Inferior parietal cortex (tissue), 1 donor: ENCODE results near the gene SPTAN1.
"Not testable (repeated sequence)": the region's sequence is repeated elsewhere in the genome, so short reads cannot be mapped to it uniquely, and the experiment has no call there.

Experiments
- DNase-seq: peaks from one replicate; pipeline ENCODE4 v3.0.0-alpha.2; 2016; ENCODE audit errors: extremely low spot score

The SPTAN1 gene

GRCh38 chr9:128666481-128666941, 114.1 kb downstream of the SPTAN1 start:
- not testable (repeated sequence) for DNase-seq

DNA sequence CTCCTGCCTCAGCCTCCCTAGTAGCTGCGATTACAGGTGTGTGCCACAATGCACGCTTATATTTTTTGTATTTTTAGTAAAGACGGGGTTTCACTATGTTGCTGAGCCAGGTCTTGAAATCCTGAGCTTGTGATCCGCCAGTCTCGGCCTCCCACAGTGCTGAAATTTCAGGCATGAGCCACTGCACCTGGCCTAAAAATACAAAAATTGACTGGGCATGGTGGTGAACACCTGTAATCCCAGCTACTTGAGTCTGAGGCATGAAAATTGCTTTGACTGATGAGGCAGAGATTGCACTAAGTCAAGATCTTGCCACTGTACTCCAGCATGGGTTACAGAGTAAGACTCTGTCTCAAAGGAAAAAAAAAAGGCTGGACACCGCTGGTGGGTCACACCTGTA, 117.4 kb downstream of the SPTAN1 start:
- no peak for DNase-seq

DNA sequence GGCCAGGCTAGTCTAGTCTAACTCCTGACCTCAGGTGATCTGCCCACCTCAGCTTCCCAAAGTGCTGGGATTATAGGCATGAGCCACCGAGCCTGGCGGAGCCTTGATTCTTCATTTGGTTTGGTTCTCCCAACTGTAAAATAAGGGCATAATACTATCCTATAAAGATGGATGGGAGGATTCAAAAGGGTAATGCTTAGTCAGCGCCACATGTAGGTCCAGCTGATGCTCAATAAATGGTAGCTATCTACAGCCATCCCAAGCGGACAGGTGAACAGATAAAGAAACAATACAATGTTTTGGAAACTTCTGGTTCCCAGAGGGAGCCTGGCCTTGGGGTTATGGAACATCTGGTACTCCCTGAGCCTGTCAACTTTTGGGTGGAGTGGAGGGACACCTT, 123.0 kb downstream of the SPTAN1 start:
- no peak for DNase-seq

GRCh38 chr9:128677794-128678193, 125.4 kb downstream of the SPTAN1 start:
- no peak for DNase-seq
